GOT3 (cell line): ENCODE results near the gene PTDSS2.
A peak's percentile ranks its signal among the peaks of the same experiment; 100 is the strongest.
"Not testable (repeated sequence)": the region's sequence is repeated elsewhere in the genome, so short reads cannot be mapped to it uniquely, and the experiment has no call there.

Experiments
- DNase-seq: peaks from one replicate; lab custom pipeline; 2025; ENCODE audit warnings: mixed read lengths; lab: John Stamatoyannopoulos, UW

Gene PTDSS2

DNA sequence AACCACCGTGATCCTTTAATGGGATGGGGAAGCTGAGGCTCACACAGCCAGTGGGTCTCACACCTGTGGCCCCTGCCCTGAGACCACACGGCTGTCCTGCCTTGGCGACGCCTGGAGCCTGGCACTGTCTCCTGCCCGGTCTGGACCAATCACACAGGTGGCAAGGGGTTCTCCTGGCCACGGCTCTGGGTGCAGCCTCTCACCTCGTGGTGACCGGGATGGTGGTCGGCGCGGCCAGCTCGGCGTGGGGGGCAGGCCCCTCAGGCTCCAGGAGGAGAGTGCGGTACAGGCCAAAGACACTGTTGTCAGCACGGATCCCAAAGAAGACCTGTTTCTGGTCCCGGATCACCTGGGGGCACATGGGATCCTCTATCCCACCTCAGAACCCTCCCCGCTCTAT is 17.0 kb upstream of the PTDSS2 start:
- no peak for DNase-seq

DNA sequence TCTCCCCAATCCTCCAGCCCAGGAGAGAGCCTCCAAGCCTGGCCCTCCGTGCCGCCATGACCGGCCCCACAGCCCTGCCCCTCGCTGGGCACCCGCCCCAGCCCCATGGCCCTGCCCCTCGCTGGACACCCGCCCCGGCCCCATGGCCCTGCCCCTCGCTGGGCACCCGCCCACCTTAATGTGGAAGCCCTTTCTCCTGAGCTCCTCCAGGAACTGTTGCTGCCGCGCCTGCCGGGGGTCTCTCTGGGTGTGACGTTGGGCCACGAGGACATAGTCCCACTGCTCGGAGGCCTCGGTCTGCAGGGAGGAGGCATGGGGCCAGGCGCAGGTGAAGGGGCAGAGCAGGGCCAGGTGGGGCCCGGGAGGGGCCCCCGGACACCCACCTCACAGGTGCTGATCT is 16.4 kb upstream of the PTDSS2 start:
- no peak for DNase-seq

- DNase-seq: no peak
Measured at GRCh38 chr11:434496-434895, 15.6 kb upstream of the PTDSS2 start.

GRCh38 chr11:434999-435740 is 14.9 kb upstream of the PTDSS2 start:
- not testable (repeated sequence) for DNase-seq

GRCh38 chr11:437228-437870 is 12.7 kb upstream of the PTDSS2 start:
- DNase-seq: no peak

GRCh38 chr11:438101-438844 is 11.8 kb upstream of the PTDSS2 start:
- no peak for DNase-seq

GRCh38 chr11:439315-440064 is 10.6 kb upstream of the PTDSS2 start:
- no peak for DNase-seq

DNA sequence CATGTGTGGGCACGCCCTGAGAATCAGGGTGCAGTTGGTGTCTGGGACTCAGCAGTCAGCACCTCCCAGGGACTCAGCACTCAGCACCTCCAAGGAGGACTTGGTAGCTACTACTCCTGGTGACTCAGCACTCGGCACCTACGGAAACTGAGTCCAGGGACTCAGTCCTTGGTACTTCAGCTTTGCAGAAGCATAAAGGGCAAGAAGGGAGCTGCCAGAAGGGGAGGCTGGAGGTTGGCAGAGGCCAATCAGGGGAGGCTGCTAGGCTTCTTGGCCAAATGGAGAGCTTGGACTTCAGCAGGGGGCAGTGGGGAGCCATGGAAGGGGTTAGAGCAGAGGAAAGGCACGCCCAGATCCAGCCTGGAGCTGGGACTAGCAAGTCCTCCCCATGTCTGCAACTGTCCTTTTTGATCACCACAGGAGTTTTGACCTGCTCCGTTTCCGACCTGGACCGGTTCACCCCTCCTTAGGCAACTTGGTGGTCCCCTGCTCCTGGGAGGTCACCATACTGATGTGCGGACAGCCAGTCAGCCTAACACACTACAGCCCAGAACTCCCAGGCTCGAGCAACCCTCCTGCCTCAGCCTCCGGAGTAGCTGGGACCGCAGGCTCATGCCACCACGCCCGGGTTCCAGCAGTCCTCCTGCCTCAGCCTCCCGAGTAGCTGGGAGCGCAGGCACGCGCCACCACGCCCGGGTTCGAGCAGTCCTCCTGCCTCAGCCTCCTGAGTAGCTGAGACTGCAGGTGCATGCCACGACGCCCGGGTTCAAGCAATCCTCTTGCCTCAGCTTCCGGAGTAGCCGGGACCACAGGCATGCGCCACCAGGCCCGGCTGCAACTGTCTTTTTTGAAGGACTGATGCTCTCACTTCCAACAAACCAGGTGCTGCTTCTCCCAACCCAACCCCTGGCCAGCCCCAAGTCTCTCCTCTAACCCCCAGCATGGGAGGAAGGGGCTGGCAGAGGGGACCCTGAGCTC is 9.7 kb upstream of the PTDSS2 start:
- no peak for DNase-seq

- no peak for DNase-seq
Measured at GRCh38 chr11:441043-441417, 9.0 kb upstream of the PTDSS2 start.

DNA sequence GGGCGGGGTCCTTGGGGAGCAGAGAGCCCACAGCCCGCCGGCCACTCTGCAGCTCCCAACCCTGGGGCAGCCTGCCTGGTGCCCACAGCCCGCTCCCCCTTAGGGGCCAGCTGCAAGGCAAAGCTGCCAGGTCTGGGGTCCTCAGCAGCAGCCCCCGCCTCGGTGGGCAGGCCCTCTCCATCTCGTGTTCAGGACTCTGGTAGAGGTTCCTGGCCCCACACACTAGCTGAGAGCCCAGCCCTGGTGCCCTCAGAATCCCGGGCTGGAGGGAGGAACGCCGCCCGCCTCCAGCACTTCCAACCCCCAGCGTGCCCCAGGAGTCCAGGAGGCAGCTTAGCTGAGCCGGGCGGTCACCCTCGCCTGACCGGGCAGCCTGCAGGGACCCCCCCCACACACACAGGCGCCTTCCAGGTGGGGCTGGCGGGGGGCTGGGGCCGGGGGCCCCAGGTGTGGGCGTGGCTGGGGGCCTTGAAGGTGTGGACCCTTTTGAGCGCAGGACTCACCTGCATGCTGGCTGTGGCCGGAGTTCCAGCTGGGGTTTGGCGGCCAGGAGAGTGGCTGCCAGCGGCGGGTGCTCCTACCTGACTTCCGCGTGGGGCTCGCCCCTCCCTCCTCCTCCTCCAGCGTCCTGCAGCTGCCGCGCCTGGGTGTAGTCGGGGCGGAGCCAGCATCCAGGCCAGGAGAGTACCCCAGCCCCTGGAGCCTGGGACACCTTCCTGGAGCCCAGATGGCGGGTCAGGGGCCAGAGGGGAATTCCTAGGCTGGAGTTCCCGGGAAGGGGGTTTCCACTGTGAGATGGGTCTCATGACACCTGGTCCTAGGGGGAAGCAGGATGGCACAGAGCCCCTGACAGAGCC is 8.4 kb upstream of the PTDSS2 start, which contains the start of gene ANO9:
TSS of gene ANO9 (minus strand) at position 594 of the 857 bp plus-strand sequence. CDS start at position 509, 85 bp downstream.
- no peak for DNase-seq

DNA sequence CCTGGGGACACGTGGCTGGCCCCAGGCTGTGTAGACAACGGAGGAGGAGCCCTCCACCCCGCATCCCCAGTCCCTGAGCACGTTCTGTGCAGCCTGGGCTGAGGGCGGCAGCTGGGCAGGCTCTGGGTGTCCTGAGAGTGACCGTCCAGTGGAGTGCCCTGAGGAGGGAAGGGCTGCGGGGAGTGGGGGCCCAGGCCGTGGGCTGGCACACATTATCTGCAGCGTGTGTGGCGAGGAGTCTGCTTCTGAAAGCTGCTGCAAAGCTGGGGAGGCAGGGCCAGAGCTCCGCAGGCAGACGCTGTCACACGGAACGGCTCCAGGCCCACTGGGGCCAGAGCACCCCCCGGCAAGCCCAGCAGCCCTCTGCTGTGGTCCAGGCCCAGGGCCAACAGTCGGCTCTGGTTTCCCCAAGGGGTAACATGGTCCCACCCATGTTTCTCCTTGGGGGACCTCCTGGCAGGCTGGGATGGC is 7.4 kb upstream of the PTDSS2 start:
- DNase-seq: no peak

DNA sequence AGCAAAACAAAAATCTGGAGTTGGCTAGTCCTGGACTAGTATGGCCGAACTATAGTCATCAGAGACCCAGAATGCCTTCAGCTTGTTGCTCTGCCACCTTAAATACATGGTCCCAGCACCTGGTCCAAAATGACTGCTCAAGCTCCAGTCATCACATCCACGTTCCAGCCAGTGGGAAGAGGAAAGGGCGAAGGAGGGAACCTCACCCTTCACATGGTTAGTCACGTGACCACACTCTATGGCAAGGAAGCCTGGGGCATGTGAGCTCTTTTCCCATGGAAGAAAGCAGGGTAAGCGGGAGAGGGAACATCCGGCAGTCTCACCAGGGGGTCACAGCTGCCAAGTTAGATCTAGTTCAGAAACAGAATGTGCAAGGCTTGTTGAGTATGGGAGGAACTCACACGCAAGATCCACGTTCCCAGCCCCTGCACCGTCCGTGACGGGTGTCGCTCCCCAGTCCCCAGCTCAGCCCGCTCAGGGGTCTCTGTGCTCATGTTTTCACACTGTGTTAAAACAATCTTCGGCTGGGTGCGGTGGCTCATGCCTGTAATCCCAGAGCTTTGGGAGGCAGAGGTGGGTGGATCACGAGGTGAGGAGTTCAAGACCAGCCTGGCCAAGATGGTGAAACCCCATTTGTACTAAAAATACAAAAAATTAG is 6.4 kb upstream of the PTDSS2 start:
- no peak for DNase-seq

- no peak for DNase-seq
Measured at GRCh38 chr11:444396-445144, 5.5 kb upstream of the PTDSS2 start.

DNA sequence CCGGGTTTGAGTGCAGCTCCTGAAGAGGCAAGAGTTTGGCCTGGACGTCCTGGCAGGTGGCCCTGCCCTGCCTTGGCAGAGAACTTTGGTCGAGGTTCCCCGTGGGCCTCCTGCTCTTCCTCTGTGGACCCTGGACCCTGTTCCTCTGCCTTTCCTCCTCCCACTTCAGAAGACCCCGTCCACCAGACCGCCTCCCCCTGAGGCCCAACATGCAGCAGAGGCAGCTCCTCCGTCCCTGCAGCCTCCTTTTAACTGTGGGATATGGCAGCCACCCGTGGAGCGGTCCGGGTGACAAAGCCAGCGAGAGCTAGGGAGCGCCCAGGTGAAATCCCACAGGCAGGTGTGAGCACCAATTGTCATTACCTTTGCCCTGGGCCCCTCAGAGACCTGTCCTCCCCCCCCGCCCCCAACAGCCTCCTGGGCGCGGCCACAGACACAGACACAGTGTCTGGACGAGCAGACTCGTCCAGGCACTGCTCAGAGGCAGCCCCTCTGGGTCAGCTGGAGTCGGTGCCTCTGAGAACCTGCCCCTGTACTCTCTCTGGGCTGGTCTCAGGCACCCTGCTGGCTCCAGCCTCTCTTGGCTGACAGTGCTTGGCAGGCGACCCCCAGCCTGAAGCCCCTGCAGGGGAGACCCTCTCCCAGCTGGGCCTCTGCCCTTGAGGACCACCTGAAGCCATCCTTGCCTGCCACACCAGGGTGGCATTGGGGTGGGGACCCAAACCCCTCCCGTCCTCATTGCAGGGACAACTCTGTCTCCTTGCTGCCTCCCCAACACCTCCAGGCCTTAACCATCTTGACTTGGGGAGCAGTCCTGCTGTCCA is 4.1 kb upstream of the PTDSS2 start:
- no peak for DNase-seq

DNA sequence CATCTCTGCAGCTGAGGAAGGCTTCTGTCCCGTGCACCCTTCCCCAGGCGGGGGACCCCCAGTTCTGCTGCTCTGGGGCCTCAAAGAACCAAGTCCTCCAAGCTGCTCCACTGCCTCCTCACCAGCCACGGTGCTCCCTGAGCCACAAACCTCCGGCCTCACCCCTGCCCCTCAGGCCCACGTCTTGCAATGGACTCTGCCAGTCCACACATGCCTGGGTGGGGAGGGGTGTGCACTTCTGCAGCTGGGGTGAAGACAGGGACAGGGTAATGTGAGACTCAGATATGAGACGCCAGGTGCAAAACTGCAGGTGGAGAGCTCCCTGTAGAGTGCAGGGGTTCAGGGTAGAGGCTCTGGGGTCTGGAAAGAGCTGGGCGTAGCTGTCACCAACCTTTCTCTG is 3.2 kb upstream of the PTDSS2 start:
- no peak for DNase-seq

GRCh38 chr11:447923-448731 is 2.0 kb upstream of the PTDSS2 start:
- DNase-seq: peak; percentile 26
